NCI-H187 treated with DMSO at 0.1 percent for 48 hours (cell line): ENCODE data around the gene RHOXF2.

Source experiments
- DNase-seq: peaks from one replicate; lab custom pipeline; 2025; lab: John Stamatoyannopoulos, UW

RHOXF2 gene

GRCh38 chrX:120200851-120201250 is 42.4 kb downstream of the RHOXF2 start:
- DNase-seq, result no peak

- DNase-seq, result no peak
Observed at GRCh38 chrX:120205816-120206753, 47.7 kb downstream of the RHOXF2 start.

GRCh38 chrX:120207009-120207605 is 48.7 kb downstream of the RHOXF2 start:
- no peak for DNase-seq

GRCh38 chrX:120213438-120214265 is 55.2 kb downstream of the RHOXF2 start:
- DNase-seq, result peak; percentile 0
